Activated naive CD8-positive, alpha-beta T cell treated with anti-CD3 and anti-CD28 coated beads, Interleukin-2, amount 10 ng/mL, durations not matched to agents 7 days and 5 days (primary cell): ENCODE measurements around the gene CENPO. TPM values are rescaled to one million over a fixed set of nuclear protein-coding genes. Genes with fewer than 3 reads are reported as not detected.

ENCODE experiments used
- ATAC-seq: fragments of 150-1000 bp; cut with Tn5 transposase; one replicate; pipeline ENCODE4 v1.10.0; 2021; ENCODE audit warnings: low read depth, moderate library complexity
- POLR2A ChIA-PET: fragments of 350-600 bp; sonication (Branson Sonifier 250); formaldehyde crosslinking; loops from one replicate; lab custom pipeline; 2021; ENCODE audit warnings: antibody characterized with exemption; lab: Charles Lee
- DNase-seq: peaks from one replicate; pipeline ENCODE4 v3.0.0; 2021
- H3K27ac Mint-ChIP-seq: one replicate; pipeline ENCODE4 v1.8.0; 2022; ENCODE audit warnings: mild to moderate bottlenecking, mixed read lengths
- H3K27me3 Mint-ChIP-seq: one replicate; pipeline ENCODE4 v1.8.0; 2022; ENCODE audit warnings: mild to moderate bottlenecking, moderate library complexity, mixed read lengths
- H3K36me3 Mint-ChIP-seq: one replicate; pipeline ENCODE4 v1.8.0; 2021; ENCODE audit warnings: mild to moderate bottlenecking, mixed read lengths
- H3K4me1 Mint-ChIP-seq: one replicate; pipeline ENCODE4 v1.8.0; 2021; ENCODE audit warnings: mixed read lengths
- H3K4me3 Mint-ChIP-seq: one replicate; pipeline ENCODE4 v1.8.0; 2022; ENCODE audit warnings: mild to moderate bottlenecking, moderate library complexity, mixed read lengths
- H3K9me3 Mint-ChIP-seq: one replicate; pipeline ENCODE4 v1.8.0; 2021; ENCODE audit warnings: mixed read lengths
- total RNA-seq, 2 experiments: library from RNA; stranded (reverse); gene quantifications; one replicate each; pipeline ENCODE4 v1.2.3, GENCODE V29; 2021

CENPO gene
- total RNA-seq, 2 experiments from 2014 or later: 38.8 to 39.0 TPM

DNA sequence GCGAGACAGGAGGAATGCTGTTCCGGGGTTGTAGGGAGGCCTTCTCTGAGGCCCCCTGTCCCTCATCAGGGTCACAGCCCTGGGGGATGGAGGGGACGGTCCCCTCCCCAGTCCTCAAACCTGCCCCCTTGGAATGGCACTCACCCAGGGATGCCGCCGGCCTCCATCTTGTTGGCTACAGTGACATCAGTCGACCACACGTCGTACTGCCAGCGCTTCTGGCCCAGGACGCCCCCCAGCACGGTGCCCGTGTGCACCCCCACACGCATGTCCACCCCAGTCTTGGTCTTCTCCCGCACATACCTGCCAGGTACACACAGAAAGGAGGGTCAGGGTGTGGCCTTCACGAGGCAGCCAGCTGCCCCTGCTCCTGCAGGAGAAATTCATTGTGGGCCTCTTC, 46.5 kb downstream of the CENPO start:
- no peak for ATAC-seq
- peaks cover 6% of the 10 kb centered on the region for H3K36me3 Mint-ChIP-seq
- no peaks in the 10 kb centered on the region for H3K9me3 Mint-ChIP-seq
- H3K27ac Mint-ChIP-seq: no peak overlapping the region
- H3K4me1 Mint-ChIP-seq: no peaks in the 10 kb centered on the region
- no peak overlapping the region for H3K4me3 Mint-ChIP-seq
- no peak for DNase-seq
- POLR2A ChIA-PET: no interaction called here
- no peaks in the 10 kb centered on the region for H3K27me3 Mint-ChIP-seq

DNA sequence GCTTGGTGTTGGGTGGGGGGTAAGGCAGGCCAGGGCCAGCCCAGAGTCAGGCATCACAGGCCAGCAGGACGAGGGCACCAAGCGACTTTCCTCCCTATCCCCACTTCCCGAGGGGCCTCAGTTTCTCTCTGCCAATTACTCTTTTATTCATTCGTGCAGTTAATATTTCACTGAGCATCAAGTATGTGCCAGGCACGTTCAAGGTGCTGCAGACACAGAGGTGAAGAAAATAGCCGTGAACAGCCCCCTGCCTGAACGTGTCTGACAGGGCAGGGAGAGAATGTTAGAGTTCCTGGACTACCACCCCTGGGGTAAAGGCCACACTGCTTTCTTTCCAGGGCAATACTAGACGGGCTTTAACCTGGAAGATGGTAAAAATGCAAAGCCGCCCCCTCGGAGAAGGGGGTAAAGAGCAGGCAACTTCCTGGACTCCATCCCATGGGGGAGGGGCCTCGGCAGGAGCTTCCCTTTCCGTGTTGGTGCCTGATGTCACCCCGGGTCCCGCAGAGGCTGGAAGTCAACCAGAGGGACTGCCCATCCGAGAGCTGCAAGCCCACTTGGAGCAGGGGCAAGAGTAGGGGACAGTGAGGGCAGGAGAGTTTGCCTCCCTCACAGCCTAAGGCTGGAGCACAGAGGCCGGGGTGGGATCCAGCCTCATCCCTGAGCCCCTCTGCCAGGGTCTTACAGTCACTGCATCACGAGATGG, 47.1 kb downstream of the CENPO start:
- peaks cover 3% of the 10 kb centered on the region for H3K36me3 Mint-ChIP-seq
- H3K27ac Mint-ChIP-seq: no peak overlapping the region
- DNase-seq: no peak
- H3K9me3 Mint-ChIP-seq: no peaks in the 10 kb centered on the region
- no peaks in the 10 kb centered on the region for H3K4me1 Mint-ChIP-seq
- POLR2A ChIA-PET: no interaction called here
- no peak for ATAC-seq
- no peaks in the 10 kb centered on the region for H3K27me3 Mint-ChIP-seq
- no peak overlapping the region for H3K4me3 Mint-ChIP-seq

DNA sequence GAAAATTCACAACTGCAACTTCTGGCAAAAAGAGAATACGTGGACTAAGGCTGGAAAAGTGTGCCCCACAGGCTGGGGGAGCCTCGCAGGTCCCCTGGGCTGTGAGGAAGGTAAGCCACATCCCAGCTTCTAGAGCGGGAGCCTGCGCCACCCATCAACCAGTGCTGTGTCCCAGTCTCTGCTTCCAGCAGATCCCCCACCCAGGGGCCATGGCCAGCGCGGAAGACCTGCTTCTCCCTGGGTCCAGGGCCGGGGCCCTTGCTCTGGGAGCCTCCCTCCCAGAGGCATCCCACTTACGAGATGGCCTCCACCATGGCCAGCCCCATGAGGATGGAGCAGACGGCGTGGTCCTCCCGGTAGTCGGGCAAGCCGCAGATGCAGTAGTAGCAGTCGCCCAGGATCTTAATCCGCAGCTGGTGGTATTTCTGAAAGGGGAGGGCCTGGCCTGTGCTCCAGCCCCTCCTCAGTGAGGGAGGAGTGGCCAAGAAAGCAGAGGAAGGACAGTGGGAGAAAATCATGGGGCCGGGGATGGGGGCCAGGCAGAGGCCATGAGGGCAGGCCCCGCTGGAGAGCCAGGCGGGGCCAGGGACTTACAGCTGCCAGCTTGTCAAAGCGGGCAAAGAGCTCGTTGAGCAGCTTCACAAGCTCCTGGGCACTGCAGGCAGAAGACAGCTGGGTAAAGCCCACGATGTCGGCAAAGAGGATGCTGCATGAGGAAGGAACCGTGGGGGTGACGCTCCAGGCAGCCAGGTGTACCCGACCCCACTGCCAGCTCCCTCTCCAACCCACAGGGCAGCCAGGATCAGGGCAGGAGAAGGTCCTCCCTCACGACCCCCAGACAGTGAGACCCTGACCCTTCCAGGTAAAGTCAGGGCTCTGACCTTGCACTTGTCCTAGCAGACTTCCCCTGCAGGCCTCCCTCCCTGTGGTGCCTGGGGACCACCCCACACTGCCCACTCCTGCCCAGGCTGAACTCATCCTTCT, 48.0 kb downstream of the CENPO start:
- peaks cover 3% of the 10 kb centered on the region for H3K36me3 Mint-ChIP-seq
- H3K27ac Mint-ChIP-seq: no peak overlapping the region
- no peak for DNase-seq
- H3K27me3 Mint-ChIP-seq: no peaks in the 10 kb centered on the region
- no peak for ATAC-seq
- no peak overlapping the region for H3K4me3 Mint-ChIP-seq
- no peaks in the 10 kb centered on the region for H3K4me1 Mint-ChIP-seq
- H3K9me3 Mint-ChIP-seq: no peaks in the 10 kb centered on the region
- POLR2A ChIA-PET: no interaction called here

DNA sequence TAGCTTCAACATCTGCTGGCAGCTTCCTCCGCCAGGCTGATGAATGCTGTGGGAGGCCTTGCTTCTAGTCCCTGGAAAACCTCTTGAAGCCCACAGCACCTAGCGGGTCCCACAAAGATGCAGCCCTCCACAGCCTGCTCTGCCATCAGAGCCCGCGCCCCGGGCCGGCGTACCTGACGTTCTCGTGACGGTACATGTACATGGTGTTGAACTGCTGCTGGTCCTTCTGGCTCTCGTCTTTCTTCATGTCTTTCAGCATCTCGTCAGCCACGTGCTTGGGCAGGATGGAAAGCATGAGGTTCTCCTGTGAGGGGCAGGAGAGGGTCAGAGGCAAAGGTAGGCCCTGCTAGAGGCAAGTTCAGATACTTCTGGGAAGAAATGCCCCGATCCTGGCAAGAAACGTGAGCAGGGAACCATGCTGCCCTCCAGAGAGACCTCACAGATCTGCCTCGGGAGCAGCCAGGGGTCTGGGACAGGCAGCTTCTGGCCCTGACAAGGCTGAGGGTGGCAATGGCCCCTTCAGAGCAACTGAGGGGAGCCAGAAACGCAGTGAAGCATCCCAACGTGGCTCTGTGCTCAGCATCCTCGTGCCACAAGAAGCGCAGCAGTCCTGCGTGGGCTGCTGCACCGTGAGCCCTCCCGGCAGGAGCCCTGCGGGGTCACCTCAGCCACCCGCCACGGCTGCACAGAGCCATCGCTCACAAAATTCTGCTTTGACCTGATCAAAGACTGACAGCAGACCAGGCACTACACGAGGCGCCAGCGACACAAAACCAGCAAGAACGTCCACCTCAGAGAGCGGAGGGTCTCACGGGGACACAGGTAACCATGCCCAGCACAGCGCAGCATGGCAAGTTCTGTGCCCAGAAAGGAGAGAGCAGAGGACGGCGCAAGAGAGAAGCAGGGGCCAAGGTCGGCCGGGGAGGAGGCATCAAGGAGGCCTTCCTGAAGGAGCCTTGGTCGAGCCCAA, 49.1 kb downstream of the CENPO start:
- Mint-ChIP-seq H3K4me3 (no peak overlapping the region), H3K4me1 (no peaks in the 10 kb centered on the region), H3K36me3 (peaks cover 2% of the 10 kb centered on the region), H3K9me3 (peaks cover 2% of the 10 kb centered on the region), H3K27ac (no peak overlapping the region), H3K27me3 (no peaks in the 10 kb centered on the region)
- POLR2A ChIA-PET: no interaction called here
- no peak for ATAC-seq
- DNase-seq: no peak

DNA sequence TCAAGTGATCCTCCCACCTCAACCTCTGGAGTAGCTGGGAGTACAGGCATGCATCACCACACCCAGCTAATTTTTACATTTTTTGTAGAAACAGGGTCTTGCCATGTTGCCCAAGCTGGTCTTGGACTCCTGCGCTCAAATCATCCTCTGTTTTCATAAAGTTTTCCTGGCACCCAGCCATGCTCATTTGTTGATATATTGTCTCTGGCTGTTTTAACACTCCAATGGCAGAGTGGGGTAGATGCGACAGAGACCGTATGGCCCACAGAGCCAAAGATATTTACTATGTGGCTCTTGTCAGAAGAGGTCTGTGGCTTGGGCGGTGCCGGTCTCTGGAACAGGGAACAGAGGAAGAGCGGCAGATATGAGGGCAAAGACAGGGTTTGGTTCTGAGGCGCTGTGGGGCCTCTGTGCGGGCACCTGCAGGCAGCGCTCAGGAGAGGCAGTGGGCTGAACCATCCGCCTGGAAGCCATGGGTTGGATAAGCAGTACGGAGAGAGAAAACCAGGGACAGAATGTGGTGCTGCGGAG, 50.2 kb downstream of the CENPO start:
- H3K27ac Mint-ChIP-seq: no peak overlapping the region
- H3K9me3 Mint-ChIP-seq: peaks cover 2% of the 10 kb centered on the region

DNA sequence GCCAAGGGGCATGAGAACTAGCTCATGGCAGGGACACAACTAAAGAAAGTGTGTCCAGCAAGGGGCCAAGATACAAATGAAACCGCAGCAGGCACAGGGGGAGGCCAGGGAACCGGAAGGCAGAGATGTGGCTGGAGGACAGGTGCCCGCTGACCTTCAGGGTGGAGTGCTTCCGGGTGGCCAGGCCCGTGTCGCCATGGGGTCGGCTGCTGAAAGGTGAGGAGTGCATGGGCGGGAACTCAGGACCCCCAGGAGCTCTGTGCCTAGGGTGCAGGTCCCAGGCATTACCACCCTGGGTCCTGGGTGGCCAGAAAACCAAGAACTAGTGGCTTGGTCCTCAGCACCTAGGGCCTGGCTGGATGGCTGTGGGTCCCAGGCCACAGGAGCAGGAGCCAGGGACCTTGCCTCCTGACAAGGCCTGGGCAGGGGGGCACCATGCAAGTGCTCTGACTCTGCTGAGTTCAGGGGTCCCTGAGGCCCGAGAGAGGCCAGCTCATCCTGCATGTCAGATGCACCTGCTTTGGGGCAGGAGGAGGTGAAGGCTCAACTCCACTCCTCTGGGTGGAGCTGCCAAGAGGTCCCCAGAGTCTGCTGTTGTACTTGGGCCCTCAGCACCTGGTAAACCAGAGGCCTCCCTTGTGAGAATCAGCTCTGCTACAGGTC, 50.9 kb downstream of the CENPO start:
- POLR2A ChIA-PET: no interaction called here
- ATAC-seq (no peak), DNase-seq (no peak)
- Mint-ChIP-seq H3K27me3 (no peaks in the 10 kb centered on the region), H3K4me1 (no peaks in the 10 kb centered on the region), H3K36me3 (peaks cover 6% of the 10 kb centered on the region), H3K9me3 (peaks cover 2% of the 10 kb centered on the region), H3K27ac (no peak overlapping the region), H3K4me3 (no peak overlapping the region)

More for the DNA sequence above, 50.2 kb downstream of the CENPO start:
- Mint-ChIP-seq H3K4me1 (no peaks in the 10 kb centered on the region), H3K4me3 (no peak overlapping the region), H3K27me3 (no peaks in the 10 kb centered on the region), H3K36me3 (peaks cover 3% of the 10 kb centered on the region)
- ATAC-seq (no peak), DNase-seq (no peak)
- POLR2A ChIA-PET: no interaction called here

DNA sequence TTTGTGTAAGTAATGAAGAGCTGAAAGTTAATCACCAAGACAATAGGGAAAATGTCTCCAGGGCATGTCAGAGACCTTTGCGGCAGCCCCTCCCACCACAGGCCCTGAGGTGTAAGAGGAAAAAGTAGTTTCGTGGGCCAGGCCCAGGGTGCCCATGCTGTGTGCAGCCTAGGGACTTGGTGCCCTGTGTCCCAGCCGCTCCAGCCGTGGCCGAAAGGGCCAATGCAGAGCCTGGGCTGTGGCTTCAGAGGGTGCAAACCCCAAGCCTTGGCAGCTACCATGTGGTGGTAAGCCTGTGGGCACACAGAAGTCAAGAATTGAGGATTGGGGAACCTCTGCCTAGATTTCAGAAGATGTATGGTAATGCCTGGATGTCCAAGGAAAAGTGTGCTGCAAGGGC, 52.5 kb downstream of the CENPO start:
- H3K27me3 Mint-ChIP-seq: no peaks in the 10 kb centered on the region
- no peaks in the 10 kb centered on the region for H3K4me1 Mint-ChIP-seq
- H3K9me3 Mint-ChIP-seq: peaks cover 2% of the 10 kb centered on the region
- H3K27ac Mint-ChIP-seq: no peak overlapping the region
- no peak overlapping the region for H3K4me3 Mint-ChIP-seq
- no peak for DNase-seq
- ATAC-seq: no peak
- peaks cover 8% of the 10 kb centered on the region for H3K36me3 Mint-ChIP-seq
- POLR2A ChIA-PET: no interaction called here

DNA sequence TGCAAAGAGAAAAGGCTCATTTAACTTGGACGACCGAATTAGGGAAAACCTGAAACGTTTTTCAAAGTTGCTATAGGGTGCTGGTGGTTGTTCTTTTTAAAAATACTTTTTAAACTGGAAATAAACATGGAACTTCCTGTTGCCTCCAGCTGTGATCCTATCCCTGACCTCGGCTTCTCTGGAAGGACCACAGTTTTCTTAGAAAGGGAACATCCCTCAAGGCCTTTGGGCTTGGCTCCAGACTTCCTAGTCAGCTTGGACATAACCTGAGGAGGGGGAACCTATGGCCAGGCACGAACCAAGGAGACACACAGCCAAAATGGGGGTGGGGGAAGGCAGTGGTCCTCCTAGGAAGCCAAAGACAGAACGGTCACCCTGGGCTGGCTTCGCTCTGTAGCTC, 57.7 kb downstream of the CENPO start:
- peaks cover 2% of the 10 kb centered on the region for H3K9me3 Mint-ChIP-seq
- H3K4me1 Mint-ChIP-seq: peaks cover 2% of the 10 kb centered on the region
- H3K27ac Mint-ChIP-seq: no peak overlapping the region
- H3K36me3 Mint-ChIP-seq: peaks cover 8% of the 10 kb centered on the region
- no peak for DNase-seq
- no peak for ATAC-seq
- no peaks in the 10 kb centered on the region for H3K27me3 Mint-ChIP-seq
- no peak overlapping the region for H3K4me3 Mint-ChIP-seq
- POLR2A ChIA-PET: no interaction called here

DNA sequence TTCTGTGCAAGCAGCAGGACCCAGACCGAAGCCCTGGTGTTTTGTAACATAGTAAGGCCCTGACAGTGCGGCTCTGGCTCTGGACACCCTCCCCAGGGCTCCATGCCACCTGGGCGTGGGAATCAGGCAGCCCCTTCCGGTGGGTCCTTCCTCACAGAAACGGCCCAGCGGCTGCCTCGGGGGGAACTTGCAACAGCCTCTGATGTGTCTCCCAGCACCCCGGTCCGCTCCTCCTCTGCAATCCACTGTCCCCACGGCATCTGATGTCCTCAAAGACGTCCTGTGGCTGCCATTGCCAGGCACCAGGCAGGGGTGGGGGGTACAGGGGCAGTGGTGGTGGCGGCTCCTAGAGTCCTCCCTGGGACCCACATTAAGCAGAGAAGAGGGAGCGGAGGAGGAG, 58.8 kb downstream of the CENPO start:
- POLR2A ChIA-PET: no interaction called here
- no peak overlapping the region for H3K4me3 Mint-ChIP-seq
- DNase-seq (no peak), ATAC-seq (no peak)
- H3K9me3 Mint-ChIP-seq: no peaks in the 10 kb centered on the region
- peaks cover 9% of the 10 kb centered on the region for H3K36me3 Mint-ChIP-seq
- H3K27me3 Mint-ChIP-seq: no peaks in the 10 kb centered on the region
- no peak overlapping the region for H3K27ac Mint-ChIP-seq
- H3K4me1 Mint-ChIP-seq: peaks cover 2% of the 10 kb centered on the region

DNA sequence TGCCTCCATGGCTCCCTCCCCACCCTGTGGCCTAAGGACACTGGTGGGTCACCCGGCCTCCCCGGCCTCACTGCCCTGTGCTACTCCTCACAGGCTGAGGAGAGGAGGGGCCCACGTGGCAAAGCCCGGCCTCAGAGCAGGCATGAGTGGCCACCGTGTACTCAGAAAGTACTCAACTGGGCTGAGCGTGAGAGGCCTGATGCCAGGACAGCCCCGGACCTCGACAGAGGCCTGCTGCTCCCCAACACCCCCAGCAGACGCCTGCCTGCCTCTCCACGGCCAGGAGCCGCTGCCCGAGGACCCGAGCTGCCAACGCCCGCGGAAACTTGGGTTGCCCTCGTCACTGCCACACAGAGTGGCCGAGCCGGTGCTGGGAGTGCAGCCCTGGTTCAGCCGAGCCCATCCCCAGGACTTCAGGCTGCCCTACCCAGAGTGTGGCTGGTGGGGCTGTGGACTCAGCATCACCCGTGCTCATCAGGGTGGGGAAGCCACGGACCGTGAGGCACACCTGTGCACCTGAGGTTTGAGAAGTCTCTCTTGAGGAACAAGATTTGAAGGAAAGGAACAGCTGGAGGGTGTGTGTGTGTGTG, 59.3 kb downstream of the CENPO start:
- H3K9me3 Mint-ChIP-seq: no peaks in the 10 kb centered on the region
- no peak overlapping the region for H3K4me3 Mint-ChIP-seq
- POLR2A ChIA-PET: interaction anchor here (0.7 kb wide), 1 partner anchor 275 kb away, joined by 3 read pairs; no protein-coding TSS in a partner anchor
- no peak for DNase-seq
- ATAC-seq: no peak
- no peaks in the 10 kb centered on the region for H3K27me3 Mint-ChIP-seq
- peaks cover 9% of the 10 kb centered on the region for H3K36me3 Mint-ChIP-seq
- no peak overlapping the region for H3K27ac Mint-ChIP-seq
- H3K4me1 Mint-ChIP-seq: peaks cover 2% of the 10 kb centered on the region

DNA sequence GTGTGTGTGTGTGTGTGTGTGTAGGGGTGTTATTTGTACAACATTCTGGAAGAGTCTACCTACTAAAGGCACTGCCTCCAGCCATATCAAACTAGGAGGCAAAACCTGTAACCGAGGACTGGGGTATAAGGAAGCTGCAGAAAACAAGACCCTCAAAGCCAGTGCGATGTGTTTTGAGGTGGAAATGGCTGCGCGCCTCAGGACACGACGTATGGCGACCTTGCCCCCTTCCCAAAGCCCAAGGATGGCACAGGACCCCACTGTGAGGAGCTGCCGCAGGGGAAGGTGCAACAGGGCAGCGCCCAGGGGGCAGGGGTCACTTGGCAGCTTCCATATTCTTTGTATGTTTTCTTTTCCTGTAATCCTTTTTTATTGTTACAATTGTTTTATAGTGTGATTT, 59.8 kb downstream of the CENPO start:
- Mint-ChIP-seq H3K27ac (no peak overlapping the region), H3K4me1 (peaks cover 2% of the 10 kb centered on the region), H3K4me3 (no peak overlapping the region), H3K27me3 (no peaks in the 10 kb centered on the region), H3K36me3 (peaks cover 9% of the 10 kb centered on the region), H3K9me3 (no peaks in the 10 kb centered on the region)
- DNase-seq (no peak), ATAC-seq (no peak)
- POLR2A ChIA-PET: interaction anchor here (0.7 kb wide), 1 partner anchor 275 kb away, joined by 3 read pairs; no protein-coding TSS in a partner anchor

DNA sequence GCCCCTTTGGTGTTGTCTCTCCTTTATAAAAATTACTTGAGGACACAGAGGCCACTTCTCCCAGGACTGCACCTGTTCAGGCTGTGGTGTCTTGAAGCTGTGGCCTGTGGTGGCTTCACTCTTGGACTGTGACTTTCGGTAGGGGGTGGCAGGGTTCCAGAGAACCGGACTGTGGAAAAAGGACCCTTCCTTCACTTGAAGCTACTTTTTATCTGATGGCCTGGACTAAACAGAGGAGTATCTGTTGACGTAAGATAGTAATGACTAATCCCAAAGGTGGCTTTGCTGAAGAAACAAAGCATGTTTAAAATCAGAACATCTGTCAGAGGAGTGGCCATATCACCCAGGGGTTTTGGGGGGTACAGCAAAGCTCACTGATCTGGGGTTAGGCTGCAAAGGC, 60.8 kb downstream of the CENPO start:
- Mint-ChIP-seq H3K27me3 (no peaks in the 10 kb centered on the region), H3K4me3 (no peak overlapping the region), H3K27ac (no peak overlapping the region), H3K9me3 (no peaks in the 10 kb centered on the region), H3K4me1 (peaks cover 2% of the 10 kb centered on the region), H3K36me3 (peaks cover 5% of the 10 kb centered on the region)
- POLR2A ChIA-PET: no interaction called here
- DNase-seq (no peak), ATAC-seq (no peak)
